SK-N-SH (cell line): Measurements from ENCODE around the gene SH2D3C. TPM values are rescaled to one million over a fixed set of nuclear protein-coding genes. Genes with fewer than 3 reads are reported as not detected.
A peak's percentile ranks its signal among the peaks of the same experiment; 100 is the strongest.

Experiments
- CTCF ChIA-PET: fragments of 300-600, 350-600 bp; formaldehyde crosslinking; extraction: SDS; loops from one replicate; lab custom pipeline; 2021; lab: Yijun Ruan, JAX
- POLR2A ChIA-PET: fragments of 350-600 bp; sonication (Branson Sonifier 250); formaldehyde crosslinking; extraction: SDS; loops from one replicate; lab custom pipeline; 2020; ENCODE audit warnings: antibody characterized with exemption, inconsistent platforms; lab: Yijun Ruan, JAX
- DNase-seq: peaks from one replicate; pipeline ENCODE4 v3.0.0; 2012
- H2AFZ ChIP-seq: fragments of 200-600 bp; sonication (generic); 2 replicates; pipeline ENCODE4 v1.8.1; 2016; ENCODE audit warnings: antibody characterized with exemption, mild to moderate bottlenecking, low read depth
- H3F3A ChIP-seq: fragments of 200-600 bp; sonication (generic); replicated peaks from 2 replicates; pipeline ENCODE3; 2016; ENCODE audit warnings: antibody characterized with exemption, mild to moderate bottlenecking; ENCODE audit not compliant: insufficient read depth
- H3K27ac ChIP-seq, 2 experiments: fragments of 200-500 bp in 1 of 2; fragments of 200-600 bp in 1 of 2; sonication (Bioruptor generic) in 1 of 2; sonication (generic), shearing (Covaris generic) in 1 of 2; 2 replicates each; pipeline versions ENCODE4 v1.5.1 to v1.6.1; 2014 to 2016; ENCODE audit warnings: low read depth in 2 of 2, inconsistent platforms in 1 of 2, low read length in 1 of 2, mild to moderate bottlenecking in 1 of 2, mixed read lengths in 1 of 2
- H3K27me3 ChIP-seq: fragments of 200-600 bp; sonication (generic), shearing (Covaris generic); 2 replicates; pipeline ENCODE4 v1.6.1; 2016; ENCODE audit warnings: mixed run types; ENCODE audit not compliant: insufficient read depth
- H3K36me3 ChIP-seq, 2 experiments: fragments of 200-500 bp in 1 of 2; fragments of 200-600 bp in 1 of 2; sonication (Bioruptor generic) in 1 of 2; sonication (generic) in 1 of 2; replicated peaks in 1 of 2; 2 replicates each; pipeline versions ENCODE3 to v1.5.1; 2014 to 2016; ENCODE audit warnings: low read length in 1 of 2, mild to moderate bottlenecking in 1 of 2; ENCODE audit not compliant: insufficient read depth in 2 of 2, control insufficient read depth in 1 of 2
- H3K4me1 ChIP-seq, 2 experiments: fragments of 200-500 bp in 1 of 2; fragments of 200-600 bp in 1 of 2; sonication (Bioruptor generic) in 1 of 2; sonication (generic), shearing (Covaris generic) in 1 of 2; 2 replicates each; pipeline versions ENCODE4 v1.5.1 to v1.6.1; 2014 to 2016; ENCODE audit warnings: low read depth in 1 of 2, low read length in 1 of 2, mixed run types in 1 of 2; ENCODE audit not compliant: insufficient read depth in 2 of 2, control insufficient read depth in 1 of 2
- H3K4me2 ChIP-seq: fragments of 200-600 bp; sonication (generic), shearing (Covaris generic); 2 replicates; pipeline ENCODE4 v1.6.1; 2017; ENCODE audit warnings: mixed run types
- H3K4me3 ChIP-seq, 2 experiments: fragments of 200-500 bp in 1 of 2; fragments of 200-600 bp in 1 of 2; sonication (Bioruptor generic) in 1 of 2; sonication (generic), shearing (Covaris generic) in 1 of 2; 2 replicates each; pipeline versions ENCODE4 v1.5.1 to v1.8.1; 2014 to 2016; ENCODE audit warnings: low read depth in 2 of 2, inconsistent platforms in 1 of 2, low read length in 1 of 2, mild to moderate bottlenecking in 1 of 2, mixed read lengths in 1 of 2, moderate library complexity in 1 of 2
- H3K79me2 ChIP-seq: fragments of 200-600 bp; sonication (generic); 2 replicates; pipeline ENCODE4 v1.8.1; 2017; ENCODE audit warnings: mild to moderate bottlenecking; ENCODE audit not compliant: insufficient read depth
- H3K9ac ChIP-seq: fragments of 200-600 bp; sonication (generic); 2 replicates; pipeline ENCODE4 v1.6.1; 2017; ENCODE audit warnings: mixed run types
- H3K9me2 ChIP-seq: fragments of 200-600 bp; sonication (generic); 2 replicates; pipeline ENCODE4 v1.6.1; 2017; ENCODE audit warnings: mixed run types
- H3K9me3 ChIP-seq: fragments of 200-600 bp; sonication (generic); 2 replicates; pipeline ENCODE4 v1.6.1; 2017; ENCODE audit warnings: mixed run types, mild to moderate bottlenecking, moderate library complexity
- H4K20me1 ChIP-seq: fragments of 200-600 bp; sonication (generic); 2 replicates; pipeline ENCODE4 v1.6.1; 2017; ENCODE audit warnings: mild to moderate bottlenecking, mixed run types; ENCODE audit not compliant: insufficient read depth
- CHD2 ChIP-seq: fragments of 150-350 bp; IDR thresholded peaks from 2 replicates; pipeline ENCODE4 v1.6.1; 2018; ENCODE audit warnings: low read length; ENCODE audit not compliant: partially characterized antibody
- EP300 ChIP-seq, 2 experiments: IDR thresholded peaks; 2 replicates each; pipeline versions ENCODE4 v1.4.0 to v1.6.1; 2012; ENCODE audit warnings: borderline replicate concordance in 1 of 2, low read depth in 1 of 2, low read length in 1 of 2
- EZH2phosphoT487 ChIP-seq: fragments of 200-600 bp; sonication (generic); IDR thresholded peaks from 2 replicates; pipeline ENCODE4 v1.6.1; 2017; ENCODE audit warnings: low read depth, mixed run types, mild to moderate bottlenecking, antibody characterized with exemption, moderate library complexity, borderline replicate concordance
- FOSL2 ChIP-seq: IDR thresholded peaks from 2 replicates; pipeline ENCODE4 v1.4.0; 2012; ENCODE audit warnings: low read depth, mild to moderate bottlenecking, moderate library complexity, borderline replicate concordance
- FOXM1 ChIP-seq: IDR thresholded peaks from 2 replicates; pipeline ENCODE4 v1.4.0; 2012; ENCODE audit warnings: low read depth, mild to moderate bottlenecking
- GABPA ChIP-seq: IDR thresholded peaks from 2 replicates; pipeline ENCODE4 v1.4.0; 2012; ENCODE audit warnings: low read depth, mild to moderate bottlenecking
- IRF3 ChIP-seq: fragments of 150-350 bp; IDR thresholded peaks from 2 replicates; pipeline ENCODE4 v1.6.1; 2016; ENCODE audit warnings: mild to moderate bottlenecking, low read depth, low read length
- MEF2A ChIP-seq: IDR thresholded peaks from 2 replicates; pipeline ENCODE4 v1.4.0; 2012; ENCODE audit warnings: low read depth, borderline replicate concordance
- MXI1 ChIP-seq: IDR thresholded peaks from 2 replicates; pipeline ENCODE4 v1.6.1; 2012; ENCODE audit warnings: mild to moderate bottlenecking, low read depth, low read length, improper control_type of control experiment
- NFIC ChIP-seq: IDR thresholded peaks from 2 replicates; pipeline ENCODE4 v1.4.0; 2012; ENCODE audit warnings: borderline replicate concordance
- NRF1 ChIP-seq: IDR thresholded peaks from 2 replicates; pipeline ENCODE4 v1.6.1; 2012; ENCODE audit warnings: low read depth, mild to moderate bottlenecking, low read length
- POLR2AphosphoS5 ChIP-seq: IDR thresholded peaks from 2 replicates; pipeline ENCODE4 v1.6.1; 2012; ENCODE audit warnings: low read depth, low read length
- RAD21 ChIP-seq: IDR thresholded peaks from 2 replicates; pipeline ENCODE4 v1.6.1; 2012; ENCODE audit warnings: mild to moderate bottlenecking, low read length
- RCOR1 ChIP-seq: fragments of 150-350 bp; IDR thresholded peaks from 2 replicates; pipeline ENCODE4 v1.6.1; 2017; ENCODE audit warnings: antibody characterized with exemption, low read length
- RXRA ChIP-seq: IDR thresholded peaks from 2 replicates; pipeline ENCODE4 v1.4.0; 2012; ENCODE audit warnings: low read depth, mild to moderate bottlenecking, borderline replicate concordance
- SIN3A ChIP-seq: IDR thresholded peaks from 2 replicates; pipeline ENCODE4 v1.6.1; 2012; ENCODE audit warnings: low read depth, mild to moderate bottlenecking, low read length, moderate library complexity, borderline replicate concordance
- SMC3 ChIP-seq: IDR thresholded peaks from 2 replicates; pipeline ENCODE4 v1.6.1; 2012; ENCODE audit warnings: low read depth, low read length, improper control_type of control experiment
- TAF1 ChIP-seq: IDR thresholded peaks from 2 replicates; pipeline ENCODE4 v1.6.1; 2012; ENCODE audit warnings: low read depth, mild to moderate bottlenecking, low read length, moderate library complexity, borderline replicate concordance
- TCF12 ChIP-seq: IDR thresholded peaks from 2 replicates; pipeline ENCODE4 v1.4.0; 2012
- YY1 ChIP-seq: IDR thresholded peaks from 2 replicates; pipeline ENCODE4 v1.4.0; 2012; ENCODE audit warnings: low read depth, mild to moderate bottlenecking
- WGBS: methylation state at CpG from one replicate; pipeline ENCODE4 v1.1.6; 2017; ENCODE audit warnings: low lambda C conversion rate; 5-methylcytosine and 5-hydroxymethylcytosine counted together
- polyA plus RNA-seq, 3 experiments: library from polyadenylated mRNA; depleted of rRNA; stranded (reverse); fragments of >200 nt; gene quantifications; 2 replicates each; pipeline ENCODE4 v1.2.3, GENCODE V29; 2012
- TF ChIP-seq, protein P1 (sequence below): IDR thresholded peaks from 2 replicates; pipeline ENCODE4; 2012

Gene SH2D3C
- polyA plus RNA-seq, 1 of the 3 experiments (the other 2 are of a cell fraction): 0.15 TPM

DNA sequence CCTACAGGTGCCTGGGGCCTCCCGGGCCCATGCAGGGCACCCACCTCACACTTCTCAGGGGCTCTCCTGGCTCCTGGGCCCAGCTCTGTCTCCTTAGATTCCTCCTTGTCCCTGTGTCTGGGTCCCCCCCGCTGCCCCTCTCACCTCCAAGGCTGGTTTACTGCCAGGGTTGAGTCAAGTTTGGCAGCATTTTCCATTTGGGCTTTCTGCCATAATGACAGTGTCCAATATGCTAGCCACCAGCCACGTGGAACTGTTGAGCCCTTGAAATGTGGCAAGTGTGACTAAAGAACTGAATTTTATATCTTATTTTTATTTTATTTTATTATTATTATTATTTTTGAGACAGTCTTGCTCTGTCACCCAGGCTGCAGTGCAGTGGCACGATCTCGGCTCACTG is 60.7 kb downstream of the SH2D3C start:
- Histone ChIP-seq H3K4me3 (no peak overlapping the region), H3K27me3 (no peaks in the 10 kb centered on the region), H3K27ac (no peak overlapping the region), H4K20me1 (no peaks in the 10 kb centered on the region), H3K4me2 (no peak overlapping the region), H3F3A (no peaks in the 10 kb centered on the region), H3K9me2 (no peaks in the 10 kb centered on the region), H3K36me3 (no peaks in the 10 kb centered on the region), H3K4me1 (peaks cover 0 to 23% of the 10 kb centered on the region in 2 experiments; a peak in 1 of 4 replicates), H2AFZ (no peak overlapping the region), H3K9me3 (no peaks in the 10 kb centered on the region), H3K9ac (no peak overlapping the region), H3K79me2 (peaks cover 13% of the 10 kb centered on the region; the same call in 1 of the 2 replicates)
- POLR2A ChIA-PET: no interaction called here
- 79% methylated on average over 5 of the region's 5 CpGs for WGBS
- no peak for TF ChIP-seq MEF2A
- TF ChIP-seq TAF1: no peak
- no peak for TF ChIP-seq POLR2AphosphoS5
- TF ChIP-seq EP300 (IDR thresholded peaks at IDR 0.05; ENCODE audit: borderline replicate concordance in 1 of 2, low read depth in 1 of 2, low read length in 1 of 2): no peak
- no peak for TF ChIP-seq RCOR1
- no peak for TF ChIP-seq GABPA
- no peak for TF ChIP-seq SIN3A
- TF ChIP-seq NRF1: no peak
- no peak for TF ChIP-seq MXI1
- TF ChIP-seq, protein P1, sequence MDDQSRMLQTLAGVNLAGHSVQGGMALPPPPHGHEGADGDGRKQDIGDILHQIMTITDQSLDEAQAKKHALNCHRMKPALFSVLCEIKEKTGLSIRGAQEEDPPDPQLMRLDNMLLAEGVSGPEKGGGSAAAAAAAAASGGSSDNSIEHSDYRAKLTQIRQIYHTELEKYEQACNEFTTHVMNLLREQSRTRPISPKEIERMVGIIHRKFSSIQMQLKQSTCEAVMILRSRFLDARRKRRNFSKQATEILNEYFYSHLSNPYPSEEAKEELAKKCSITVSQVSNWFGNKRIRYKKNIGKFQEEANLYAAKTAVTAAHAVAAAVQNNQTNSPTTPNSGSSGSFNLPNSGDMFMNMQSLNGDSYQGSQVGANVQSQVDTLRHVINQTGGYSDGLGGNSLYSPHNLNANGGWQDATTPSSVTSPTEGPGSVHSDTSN: no peak
- no peak for TF ChIP-seq RXRA
- no peak for TF ChIP-seq CHD2
- no peak for TF ChIP-seq FOXM1
- no peak for TF ChIP-seq EZH2phosphoT487
- no peak for TF ChIP-seq SMC3
- TF ChIP-seq NFIC: no peak
- TF ChIP-seq YY1: no peak
- no peak for TF ChIP-seq FOSL2
- no peak for TF ChIP-seq RAD21
- no peak for DNase-seq
- CTCF ChIA-PET: interaction anchor here (1.0 to 2.5 kb wide), 2 partner anchors 17 to 143 kb away, joined by 3 to 15 read pairs; partner anchors contain the start of gene TOR2A

DNA sequence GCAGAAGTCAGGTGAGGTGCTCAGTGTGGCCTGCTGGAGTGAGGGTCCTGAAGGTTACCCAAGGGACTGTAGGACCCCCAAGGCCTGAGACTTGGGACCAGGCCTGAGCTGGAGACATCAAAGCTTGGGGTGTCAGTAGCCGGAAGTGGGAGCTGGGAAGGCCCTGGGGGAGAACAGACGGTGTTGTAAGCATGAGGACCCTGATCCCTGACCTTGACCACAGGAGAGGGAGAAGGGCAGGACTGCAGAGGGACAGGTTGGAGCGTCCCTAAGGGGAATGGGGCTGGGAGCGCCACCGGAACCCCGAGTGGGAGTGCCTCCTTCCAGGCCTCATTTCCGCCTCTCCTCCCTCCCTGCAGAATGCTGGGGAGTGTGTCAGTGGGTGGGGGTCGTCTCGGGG is 62.1 kb downstream of the SH2D3C start:
- peak overlapping the region; percentile 94 to 98; a peak in 3 of 4 replicates for H3K4me3 ChIP-seq
- ChIA-PET POLR2A (interaction anchor here (0.6 to 1.5 kb wide), 5 partner anchors 12 to 109 kb away, joined by 3 to 4 read pairs (median 3); no protein-coding TSS in a partner anchor), CTCF (interaction anchor here (0.6 to 2.5 kb wide), 5 partner anchors 8 to 130 kb away, joined by 3 to 15 read pairs (median 4); partner anchors contain the start of gene TOR2A)

More for the DNA sequence above, 62.1 kb downstream of the SH2D3C start:
- TF ChIP-seq TCF12 (no peak), IRF3 (no peak), EZH2phosphoT487 (no peak), NRF1 (no peak)
- Histone ChIP-seq H3K79me2 (peaks cover 13% of the 10 kb centered on the region; the same call in 1 of the 2 replicates), H4K20me1 (no peaks in the 10 kb centered on the region), H3K27ac (peak overlapping the region in 1 of 2 experiments; percentile 62; a peak in 2 of 4 replicates), H3K9me2 (no peaks in the 10 kb centered on the region), H3K4me1 (peaks cover 0 to 23% of the 10 kb centered on the region in 2 experiments; a peak in 1 of 4 replicates), H3K4me2 (peak overlapping the region; percentile 98), H3K27me3 (no peaks in the 10 kb centered on the region), H3K9ac (0 out of 2 replicates have a peak overlapping the region, but pooled peaks have one; percentile 81), H3F3A (no peaks in the 10 kb centered on the region), H3K36me3 (no peaks in the 10 kb centered on the region), H2AFZ (peak overlapping the region; percentile 63; the same call in 1 of the 2 replicates), H3K9me3 (no peaks in the 10 kb centered on the region)
- 86% methylated on average over 6 of the region's 9 CpGs for WGBS
- DNase-seq: no peak
